Chondrocyte (in vitro differentiated cells): ENCODE data around the gene CNTNAP5. TPM values are rescaled to one million over a fixed set of nuclear protein-coding genes. Genes with fewer than 3 reads are reported as not detected.

Experiments used
- DNase-seq: peaks from one replicate; pipeline ENCODE4 v3.0.0; 2021; ENCODE audit warnings: mixed read lengths, low spot score
- H3K27ac Mint-ChIP-seq: one replicate; pipeline ENCODE4 v1.8.0; 2021; ENCODE audit warnings: mild to moderate bottlenecking, moderate library complexity, mixed read lengths; ENCODE audit not compliant: unreplicated experiment
- H3K27me3 Mint-ChIP-seq: 2 replicates; pipeline ENCODE4 v1.8.0; 2021; ENCODE audit warnings: low read depth, mixed read lengths
- H3K36me3 Mint-ChIP-seq: 2 replicates; pipeline ENCODE4 v1.8.0; 2021; ENCODE audit warnings: low read depth, mixed read lengths
- H3K4me1 Mint-ChIP-seq: 2 replicates; pipeline ENCODE4 v1.8.0; 2021; ENCODE audit warnings: low read depth, mild to moderate bottlenecking, mixed read lengths
- H3K4me3 Mint-ChIP-seq: one replicate; pipeline ENCODE4 v1.8.0; 2021; ENCODE audit warnings: mild to moderate bottlenecking, moderate library complexity, mixed read lengths; ENCODE audit not compliant: unreplicated experiment
- H3K9me3 Mint-ChIP-seq: 2 replicates; pipeline ENCODE4 v1.8.0; 2021; ENCODE audit warnings: low read depth, mixed read lengths
- total RNA-seq: library from RNA; stranded (reverse); gene quantifications from 3 replicates; pipeline ENCODE4 v1.2.1, GENCODE V29; 2021
- TF ChIP-seq, protein P1 (sequence below): fragments of 200-600 bp; sonication (generic); IDR thresholded peaks from 2 replicates; pipeline ENCODE4 v1.5.0; 2021; ENCODE audit warnings: antibody characterized with exemption, mild to moderate bottlenecking, moderate library complexity

CNTNAP5 gene
- total RNA-seq, 1 donor from 2014 or later, result not detected

GRCh38 chr2:124888431-124888830, 863.3 kb downstream of the CNTNAP5 start:
- H3K4me3 Mint-ChIP-seq, result no peak overlapping the region
- H3K4me1 Mint-ChIP-seq, result no peaks in the 10 kb centered on the region
- H3K27ac Mint-ChIP-seq, result no peak overlapping the region
- peaks cover 2% of the 10 kb centered on the region for H3K9me3 Mint-ChIP-seq
- DNase-seq, result no peak
- H3K36me3 Mint-ChIP-seq, result no peaks in the 10 kb centered on the region
- TF ChIP-seq, protein P1, sequence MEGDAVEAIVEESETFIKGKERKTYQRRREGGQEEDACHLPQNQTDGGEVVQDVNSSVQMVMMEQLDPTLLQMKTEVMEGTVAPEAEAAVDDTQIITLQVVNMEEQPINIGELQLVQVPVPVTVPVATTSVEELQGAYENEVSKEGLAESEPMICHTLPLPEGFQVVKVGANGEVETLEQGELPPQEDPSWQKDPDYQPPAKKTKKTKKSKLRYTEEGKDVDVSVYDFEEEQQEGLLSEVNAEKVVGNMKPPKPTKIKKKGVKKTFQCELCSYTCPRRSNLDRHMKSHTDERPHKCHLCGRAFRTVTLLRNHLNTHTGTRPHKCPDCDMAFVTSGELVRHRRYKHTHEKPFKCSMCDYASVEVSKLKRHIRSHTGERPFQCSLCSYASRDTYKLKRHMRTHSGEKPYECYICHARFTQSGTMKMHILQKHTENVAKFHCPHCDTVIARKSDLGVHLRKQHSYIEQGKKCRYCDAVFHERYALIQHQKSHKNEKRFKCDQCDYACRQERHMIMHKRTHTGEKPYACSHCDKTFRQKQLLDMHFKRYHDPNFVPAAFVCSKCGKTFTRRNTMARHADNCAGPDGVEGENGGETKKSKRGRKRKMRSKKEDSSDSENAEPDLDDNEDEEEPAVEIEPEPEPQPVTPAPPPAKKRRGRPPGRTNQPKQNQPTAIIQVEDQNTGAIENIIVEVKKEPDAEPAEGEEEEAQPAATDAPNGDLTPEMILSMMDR, result no peak
- H3K27me3 Mint-ChIP-seq, result no peaks in the 10 kb centered on the region

- no peak for DNase-seq
- TF ChIP-seq, protein P1, result no peak
- H3K9me3 Mint-ChIP-seq, result peaks cover 2% of the 10 kb centered on the region
- H3K36me3 Mint-ChIP-seq, result no peaks in the 10 kb centered on the region
- H3K4me3 Mint-ChIP-seq, result no peak overlapping the region
- H3K27me3 Mint-ChIP-seq, result no peaks in the 10 kb centered on the region
- no peaks in the 10 kb centered on the region for H3K4me1 Mint-ChIP-seq
- no peak overlapping the region for H3K27ac Mint-ChIP-seq
These were observed 869.1 kb downstream of the CNTNAP5 start for GRCh38 chr2:124894199-124894598.

GRCh38 chr2:124898827-124899226, 873.7 kb downstream of the CNTNAP5 start:
- no peak overlapping the region for H3K27ac Mint-ChIP-seq
- H3K27me3 Mint-ChIP-seq, result no peaks in the 10 kb centered on the region
- no peaks in the 10 kb centered on the region for H3K4me1 Mint-ChIP-seq
- H3K36me3 Mint-ChIP-seq, result no peaks in the 10 kb centered on the region
- DNase-seq, result no peak
- TF ChIP-seq, protein P1, result no peak
- no peak overlapping the region for H3K4me3 Mint-ChIP-seq
- no peaks in the 10 kb centered on the region for H3K9me3 Mint-ChIP-seq

DNA sequence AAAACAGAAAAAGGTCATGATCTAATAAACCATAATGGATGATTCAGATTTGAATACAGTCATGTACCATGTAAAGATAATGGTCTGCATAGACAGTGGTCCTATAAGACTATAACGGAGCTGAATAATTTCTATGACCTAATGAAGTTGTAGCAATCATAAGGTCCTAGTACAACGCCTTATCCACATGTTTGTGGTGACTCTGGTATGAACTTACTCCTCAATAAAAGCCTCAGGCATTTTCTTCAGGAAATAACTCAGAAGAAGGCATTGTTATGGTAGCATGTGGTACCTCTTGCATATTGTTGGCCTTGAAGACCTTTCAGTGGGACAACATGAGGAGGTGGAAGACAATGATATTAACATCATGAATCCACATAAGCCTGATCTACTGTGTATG, 883.3 kb downstream of the CNTNAP5 start:
- Mint-ChIP-seq H3K4me1 (no peaks in the 10 kb centered on the region), H3K36me3 (no peaks in the 10 kb centered on the region), H3K9me3 (no peaks in the 10 kb centered on the region), H3K4me3 (no peak overlapping the region), H3K27ac (no peak overlapping the region), H3K27me3 (no peaks in the 10 kb centered on the region)
- TF ChIP-seq, protein P1, result no peak
- no peak for DNase-seq

DNA sequence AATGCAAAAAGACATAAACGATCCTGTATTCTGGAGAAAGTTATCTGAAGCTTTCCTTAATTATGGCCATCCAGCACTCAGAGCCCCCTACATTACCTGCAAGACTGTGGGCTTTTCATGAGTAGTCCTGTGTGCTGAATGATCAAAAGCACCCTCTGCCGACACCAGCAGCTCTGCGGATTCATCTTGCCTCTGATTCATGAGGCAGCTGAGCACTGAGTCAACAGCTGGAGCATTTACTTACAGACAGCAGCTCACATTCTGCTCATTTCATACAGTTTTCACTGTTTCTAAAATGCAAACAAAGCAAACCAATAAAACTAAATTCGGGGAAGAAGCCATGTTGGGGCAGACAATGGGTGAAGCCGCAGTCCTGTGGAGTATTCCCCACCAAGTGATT, 886.5 kb downstream of the CNTNAP5 start:
- H3K36me3 Mint-ChIP-seq, result no peaks in the 10 kb centered on the region
- no peaks in the 10 kb centered on the region for H3K27me3 Mint-ChIP-seq
- H3K27ac Mint-ChIP-seq, result no peak overlapping the region
- H3K4me1 Mint-ChIP-seq, result no peaks in the 10 kb centered on the region
- TF ChIP-seq, protein P1, result no peak
- no peak for DNase-seq
- H3K9me3 Mint-ChIP-seq, result no peaks in the 10 kb centered on the region
- H3K4me3 Mint-ChIP-seq, result no peak overlapping the region
